HG02759 (cell line): Measurements from ENCODE around the gene PRDM16.

Experiments used
- ATAC-seq: cut with Tn5 transposase; IDR thresholded peaks from one replicate; pipeline ENCODE4 v1.9.1; 2021; ENCODE audit warnings: mild to moderate bottlenecking, moderate library complexity; ENCODE audit not compliant: unreplicated experiment

The PRDM16 gene

DNA sequence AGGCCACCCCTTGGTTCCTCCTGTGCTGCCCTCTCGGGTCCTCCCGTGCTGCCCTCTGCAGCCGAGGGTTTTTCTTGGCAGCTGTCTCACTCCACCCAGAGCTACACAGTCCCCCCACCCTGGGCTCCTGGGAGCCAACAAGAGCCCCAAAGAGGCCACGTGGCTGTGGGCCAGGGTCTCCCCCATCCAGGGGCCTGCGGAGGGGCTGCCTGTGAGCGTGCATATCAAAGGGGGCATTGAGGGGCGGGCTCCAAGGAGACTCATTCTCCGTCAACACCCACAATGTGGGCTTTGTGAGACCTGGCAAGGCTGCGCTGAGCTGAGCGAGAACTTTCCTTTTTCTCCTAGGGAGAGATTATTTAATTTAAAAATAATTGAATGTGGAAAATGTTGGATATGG lies 276.8 kb downstream of the PRDM16 start:
- ATAC-seq = no peak

DNA sequence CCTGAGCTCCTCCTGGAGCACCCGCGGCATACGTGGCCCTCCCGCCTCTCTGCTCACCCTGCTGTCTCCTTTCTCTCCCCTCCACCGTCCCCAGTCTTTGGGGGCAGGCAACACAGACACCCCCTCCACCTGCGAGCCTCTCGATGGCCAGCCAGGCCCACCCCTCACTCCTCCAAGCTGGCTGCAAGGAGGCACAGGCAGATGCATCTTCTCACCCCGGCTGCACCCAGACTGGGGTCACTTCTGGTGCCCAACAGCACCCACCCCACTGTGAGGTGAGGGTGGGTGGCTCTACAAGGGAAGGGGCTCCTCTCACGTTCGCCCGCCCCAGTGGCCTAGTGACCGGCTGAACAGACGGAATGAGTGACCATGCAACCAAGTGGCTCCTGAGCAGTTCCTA lies 277.5 kb downstream of the PRDM16 start:
- no peak for ATAC-seq

DNA sequence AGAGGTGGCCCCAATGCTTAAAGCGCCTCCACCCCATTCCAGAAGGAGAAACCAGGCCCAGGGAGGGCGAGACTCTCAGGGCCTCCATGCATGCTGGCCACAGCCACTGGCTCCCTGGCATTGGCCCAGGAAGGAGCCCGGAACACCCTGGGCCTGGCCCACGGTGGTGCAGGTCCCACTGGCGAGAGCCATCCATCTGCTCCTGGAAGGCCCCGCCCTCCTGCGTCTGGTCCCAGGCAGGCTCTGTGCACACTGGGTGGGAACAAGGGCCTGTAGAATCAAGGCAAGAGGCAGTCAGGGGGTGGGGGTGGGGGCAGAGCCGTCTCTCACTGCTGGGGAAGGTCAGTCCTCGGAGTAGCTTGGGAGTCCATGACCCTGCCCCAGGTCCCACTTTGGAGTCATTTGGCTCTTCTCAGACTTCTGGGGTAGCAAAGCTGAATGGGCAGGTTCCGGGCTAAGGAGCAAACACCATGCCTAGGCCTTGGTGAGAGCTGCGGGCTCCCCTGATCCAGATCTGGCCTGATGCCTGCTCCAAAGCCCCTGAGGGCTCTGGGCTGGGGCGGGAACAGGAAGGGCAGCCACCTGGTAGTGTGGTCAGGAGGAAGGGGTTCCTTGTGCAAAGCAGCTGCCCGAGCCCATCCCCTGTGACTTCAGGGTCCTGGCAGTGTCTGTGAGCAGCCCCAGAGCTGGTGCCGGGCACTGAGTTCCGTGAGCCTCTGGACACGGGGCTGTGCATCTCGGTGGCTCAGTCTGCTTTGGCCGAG lies 278.4 kb downstream of the PRDM16 start:
- ATAC-seq = no peak

DNA sequence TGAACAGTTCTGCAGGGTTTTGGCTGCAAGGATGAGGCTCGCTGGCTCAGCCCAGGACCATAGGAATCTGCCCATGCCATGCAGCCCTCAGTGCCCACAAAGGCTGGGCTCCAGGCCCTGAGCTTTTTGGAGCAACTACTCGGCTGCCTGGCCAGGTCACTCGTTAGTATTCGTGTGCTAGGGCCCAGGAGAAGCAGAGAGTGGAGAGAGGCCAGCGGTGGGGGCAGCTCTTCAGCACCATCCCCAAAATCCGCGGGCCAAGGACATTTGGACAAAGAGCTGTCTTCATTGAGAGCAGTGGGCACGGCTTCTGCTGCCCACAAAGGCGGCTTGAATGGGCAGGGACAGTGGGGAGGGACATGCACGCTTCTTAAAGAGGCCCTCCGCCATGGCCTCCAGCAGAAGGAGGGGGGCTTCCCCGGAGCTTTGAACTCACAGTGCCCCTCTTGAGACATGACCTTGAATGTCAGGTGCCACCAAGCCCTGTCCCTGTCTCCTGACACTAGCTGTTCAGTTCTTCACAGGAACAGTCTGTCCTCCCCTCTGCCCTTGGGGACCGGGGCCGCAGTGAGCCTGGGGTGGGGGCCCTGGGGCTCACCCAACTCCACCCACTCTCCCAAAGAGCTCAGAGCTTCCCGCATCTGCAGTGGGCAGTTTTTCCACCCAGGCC lies 279.3 kb downstream of the PRDM16 start:
- no peak for ATAC-seq

DNA sequence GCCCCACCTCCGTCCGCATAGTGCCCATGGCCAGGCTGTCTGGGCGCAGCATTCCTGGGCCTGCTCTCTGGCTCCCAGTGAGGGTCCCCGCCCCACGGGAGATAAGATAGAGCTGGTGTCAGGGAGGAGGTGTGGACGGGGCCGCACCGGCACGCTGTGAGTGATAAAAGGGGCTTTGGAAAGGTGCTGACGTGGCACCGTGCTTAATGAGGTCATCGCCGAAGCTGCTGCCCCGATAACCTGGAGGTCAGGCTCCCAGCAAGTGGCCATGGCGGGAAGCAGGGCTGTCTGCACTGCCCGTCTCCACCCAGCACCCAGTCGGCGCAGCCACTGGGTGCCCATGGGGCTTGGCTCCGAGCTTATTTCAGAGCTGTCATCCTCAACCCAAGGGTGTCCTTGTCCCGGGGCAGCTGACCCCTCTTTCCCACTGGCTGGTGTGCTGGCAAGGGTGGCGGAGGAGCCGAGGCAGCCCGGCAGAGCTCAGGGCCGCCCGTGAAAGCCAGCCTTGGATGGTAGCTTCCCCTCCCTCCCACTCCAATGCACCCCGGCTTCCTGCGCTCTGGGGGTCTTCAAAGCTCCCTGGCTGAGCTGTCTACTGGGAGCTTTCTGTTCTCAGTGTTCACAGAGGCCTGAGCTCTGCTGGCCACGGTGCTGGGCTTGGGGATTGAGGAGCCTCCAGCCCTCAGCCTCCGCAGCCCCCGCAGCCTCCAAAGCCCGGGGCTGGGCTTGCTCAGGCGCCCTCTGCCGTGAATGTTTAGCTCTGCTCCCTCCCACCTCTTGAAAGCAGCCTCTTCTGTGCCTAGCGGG lies 280.4 kb downstream of the PRDM16 start:
- ATAC-seq = no peak

DNA sequence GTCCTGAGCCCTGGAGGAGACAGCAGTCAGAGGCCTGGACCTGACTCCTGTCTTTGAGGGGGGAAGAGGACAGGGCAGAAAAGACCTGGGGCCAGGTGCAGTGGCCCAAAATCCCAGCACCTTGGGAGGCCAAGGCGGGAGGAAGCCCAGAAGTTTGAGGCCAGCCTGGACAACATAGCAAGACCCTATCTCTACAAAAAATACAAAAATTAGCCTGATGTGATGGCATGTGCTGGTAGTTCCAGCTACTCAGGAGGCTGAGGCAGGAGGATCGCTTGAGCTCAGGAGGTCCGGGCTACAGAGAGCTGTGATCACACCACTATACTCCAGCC lies 280.9 kb downstream of the PRDM16 start:
- ATAC-seq = no peak

DNA sequence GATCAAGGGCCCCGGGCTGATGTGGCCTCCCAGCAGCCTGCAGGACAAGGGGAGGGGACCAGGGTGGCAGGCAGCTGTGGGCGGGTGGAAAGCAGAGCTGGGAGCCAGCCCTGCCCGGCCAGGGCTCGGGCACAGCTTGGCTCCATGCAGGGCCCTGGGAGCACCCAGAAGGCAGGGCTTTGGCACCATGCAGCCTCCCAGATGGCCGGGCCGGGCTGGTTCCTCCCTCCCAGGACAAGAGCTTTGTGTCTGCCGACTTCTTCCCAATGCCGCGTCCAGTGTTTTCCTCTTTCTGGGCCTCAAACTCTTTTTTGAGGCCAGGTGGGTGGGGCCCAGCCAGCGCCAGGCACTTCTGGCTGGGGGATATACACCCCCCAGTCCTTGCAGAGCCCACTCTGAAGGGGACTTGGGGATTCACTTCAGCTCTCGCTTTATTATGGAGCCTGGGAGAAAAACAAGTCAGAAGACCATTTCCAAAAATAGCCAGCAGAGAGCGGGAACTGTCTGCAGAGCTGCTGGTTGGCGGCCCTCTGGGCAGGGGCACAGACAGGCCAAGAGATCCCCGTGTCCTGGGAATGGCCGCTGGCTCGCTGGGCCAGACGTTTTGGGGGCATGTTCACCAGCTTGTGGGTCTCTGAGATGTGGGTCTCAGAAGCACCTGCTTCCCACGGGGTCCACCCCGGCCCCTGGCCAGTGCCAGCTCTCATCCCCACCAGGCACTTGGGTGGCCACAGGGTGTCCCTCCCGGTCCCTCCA lies 281.7 kb downstream of the PRDM16 start:
- ATAC-seq = no peak

DNA sequence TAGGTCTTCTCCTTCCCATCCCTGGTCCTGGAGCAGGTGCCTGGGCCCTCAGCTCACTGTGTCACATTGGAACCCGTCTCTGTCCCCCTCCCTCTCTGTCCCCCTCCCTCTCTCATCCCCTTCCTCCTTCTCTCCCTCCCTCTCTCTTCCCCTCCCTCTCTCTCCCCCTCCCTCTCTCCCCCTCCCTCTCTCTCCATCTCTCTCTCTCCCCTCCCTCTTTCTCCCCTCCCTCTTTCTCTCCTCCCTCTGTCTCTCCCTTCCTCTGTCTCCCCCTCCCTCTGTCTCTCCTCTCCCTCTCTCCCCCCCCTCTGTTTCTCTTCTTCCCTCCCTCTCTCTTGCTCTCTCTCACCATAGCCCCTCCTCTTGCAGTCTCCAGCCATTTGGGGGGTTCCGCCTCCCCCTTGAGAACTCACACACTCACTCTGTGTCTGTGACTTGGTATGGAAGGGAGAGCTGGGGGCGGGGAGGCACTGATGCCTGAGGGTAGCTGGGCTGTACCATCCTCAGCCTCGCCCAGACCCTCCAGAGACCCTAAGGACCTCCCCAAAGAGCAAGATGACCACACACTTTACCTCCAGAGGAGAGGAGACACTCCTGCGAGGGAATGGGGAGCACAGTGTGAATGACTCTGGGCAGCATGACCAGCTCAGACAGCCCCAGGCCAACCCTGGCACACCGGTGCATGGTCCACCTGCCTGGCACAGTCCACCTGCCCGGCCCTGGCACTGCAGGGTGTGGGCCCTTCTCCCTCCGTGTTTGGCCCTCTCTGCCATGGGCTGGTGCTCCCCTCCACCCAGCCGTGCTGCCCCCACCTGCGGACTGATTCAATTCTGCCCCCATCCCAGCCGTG lies 282.7 kb downstream of the PRDM16 start:
- no peak for ATAC-seq

DNA sequence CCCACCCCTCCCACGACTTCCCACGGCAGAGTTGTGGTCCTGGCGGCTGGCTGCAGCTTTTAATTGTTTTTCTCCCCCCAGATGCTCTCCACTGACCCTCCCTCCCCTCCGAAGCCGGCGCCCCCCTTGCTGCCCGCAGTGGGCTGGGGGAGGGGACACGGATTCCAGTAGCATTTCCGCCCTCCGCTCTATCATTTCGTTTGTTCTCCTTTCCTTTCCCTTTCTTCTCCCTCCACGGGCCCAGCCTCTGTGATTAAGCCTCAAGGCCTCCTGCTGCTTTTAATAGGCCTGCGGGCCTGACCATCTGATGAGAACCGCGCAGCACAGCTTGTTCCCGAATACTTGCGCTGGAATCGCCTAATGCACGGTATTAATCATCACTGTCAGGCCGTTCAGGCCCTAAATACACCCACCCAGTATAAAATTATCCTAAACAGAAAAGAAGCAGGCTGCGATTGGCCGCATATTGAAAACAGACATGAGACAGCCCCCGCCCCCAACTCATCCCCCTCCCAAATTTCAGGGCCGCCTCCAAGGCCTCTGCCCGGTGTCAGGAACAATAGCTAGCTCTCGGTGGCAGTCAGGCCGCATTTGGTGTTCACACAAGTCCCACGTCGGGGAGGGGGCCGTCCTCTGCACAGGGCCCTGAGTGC lies 283.4 kb downstream of the PRDM16 start:
- ATAC-seq = no peak

DNA sequence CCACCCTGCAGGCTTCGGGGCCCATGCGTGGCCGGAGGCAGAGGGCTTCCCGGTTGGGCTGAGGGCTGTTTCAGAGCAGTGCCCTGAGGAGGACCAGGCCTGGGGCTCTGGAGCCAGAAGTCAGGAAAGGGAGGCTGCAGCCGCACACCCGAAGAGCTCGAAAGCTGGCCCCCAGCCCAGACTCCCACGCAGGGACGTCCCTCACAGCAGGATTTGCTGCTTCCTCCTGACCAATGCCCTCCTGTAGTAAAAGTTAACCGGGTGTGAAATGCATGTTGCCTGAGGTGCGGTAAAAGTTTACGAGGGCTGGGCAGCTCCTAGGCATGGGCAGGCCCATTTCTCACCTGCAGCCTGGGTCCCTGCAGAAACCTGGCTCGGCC lies 283.9 kb downstream of the PRDM16 start:
- no peak for ATAC-seq

DNA sequence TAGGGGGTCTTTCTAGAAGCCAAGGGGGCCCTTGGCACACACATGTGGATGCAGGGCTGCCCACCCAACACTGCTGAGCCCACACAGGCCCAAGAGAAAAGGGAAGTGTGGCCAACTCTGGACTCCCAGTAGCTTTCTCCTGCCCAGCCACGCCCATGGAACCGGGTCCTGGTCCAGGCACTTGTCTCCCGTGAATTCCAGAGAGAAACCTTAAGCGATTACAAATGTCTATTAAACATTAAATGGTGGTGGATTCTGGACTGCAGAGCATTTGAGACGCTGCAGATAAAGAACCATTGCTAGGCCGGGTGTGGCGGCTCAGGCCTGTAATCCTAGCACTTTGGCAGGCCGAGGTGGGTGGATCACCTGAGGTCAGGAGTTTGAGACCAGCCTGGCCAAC lies 284.9 kb downstream of the PRDM16 start:
- ATAC-seq = no peak

DNA sequence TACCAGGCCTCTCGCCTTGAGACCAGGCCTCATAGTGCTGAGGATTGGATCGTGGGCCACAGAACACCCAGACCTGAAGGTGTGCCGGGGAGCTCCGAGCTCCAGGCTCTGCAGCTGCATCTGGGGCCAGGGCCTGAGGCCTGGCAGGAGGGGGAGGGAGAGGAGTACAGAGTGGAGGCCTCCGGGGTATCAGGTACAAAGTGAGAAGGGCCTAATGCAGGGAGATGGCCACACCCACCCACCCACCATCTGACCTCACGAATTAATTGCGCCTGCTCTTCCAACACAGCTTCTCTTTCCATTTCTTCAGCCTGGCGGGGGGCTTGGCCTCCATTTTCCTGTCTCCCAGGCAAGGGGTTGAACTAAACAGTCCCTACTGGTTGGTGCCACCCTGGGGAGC lies 286.1 kb downstream of the PRDM16 start:
- no peak for ATAC-seq

DNA sequence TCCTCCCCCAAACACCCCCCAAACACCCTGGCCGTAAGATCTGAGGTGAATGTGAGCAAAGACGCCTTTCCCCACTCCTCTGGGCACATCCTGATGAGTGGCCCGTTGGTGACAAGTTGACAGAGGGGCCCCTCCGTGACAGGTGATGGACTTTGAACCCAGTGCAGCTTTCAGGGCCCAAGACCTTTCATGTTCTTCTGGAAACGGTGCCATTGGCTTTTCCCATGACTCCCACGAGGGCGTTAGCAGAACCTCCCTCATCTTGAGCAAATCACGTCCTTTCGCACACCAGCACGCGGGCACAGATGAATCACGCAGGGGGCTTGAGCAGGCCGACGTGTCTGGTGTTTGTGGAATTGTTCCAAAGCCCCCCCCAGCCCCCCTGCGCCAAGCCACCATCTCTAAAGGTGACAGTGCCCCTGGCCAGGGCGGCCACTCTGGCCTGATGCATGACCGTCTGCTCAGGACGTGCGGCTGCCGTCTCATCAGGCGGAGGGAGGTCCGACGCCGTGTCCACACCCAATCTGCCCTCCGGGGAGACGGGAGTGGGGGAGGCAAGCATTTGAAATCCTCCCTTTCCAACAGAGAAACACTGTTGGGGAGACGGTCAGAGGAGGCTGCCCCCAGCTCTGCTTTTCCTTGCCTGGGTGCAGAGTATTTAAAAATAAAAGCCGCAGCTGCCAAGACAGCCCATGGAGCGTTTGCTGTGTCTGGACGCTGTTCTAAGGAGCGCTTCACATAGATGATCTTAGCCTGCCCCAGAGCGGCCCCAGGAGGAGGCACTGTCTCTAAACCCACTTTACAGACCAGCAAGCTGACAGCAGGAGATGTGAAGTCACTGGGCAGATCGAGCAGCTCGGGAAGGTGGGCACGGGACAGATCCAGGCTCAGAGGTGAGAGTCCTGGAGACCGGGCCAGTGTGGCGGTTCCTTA lies 287.2 kb downstream of the PRDM16 start:
- no peak for ATAC-seq

DNA sequence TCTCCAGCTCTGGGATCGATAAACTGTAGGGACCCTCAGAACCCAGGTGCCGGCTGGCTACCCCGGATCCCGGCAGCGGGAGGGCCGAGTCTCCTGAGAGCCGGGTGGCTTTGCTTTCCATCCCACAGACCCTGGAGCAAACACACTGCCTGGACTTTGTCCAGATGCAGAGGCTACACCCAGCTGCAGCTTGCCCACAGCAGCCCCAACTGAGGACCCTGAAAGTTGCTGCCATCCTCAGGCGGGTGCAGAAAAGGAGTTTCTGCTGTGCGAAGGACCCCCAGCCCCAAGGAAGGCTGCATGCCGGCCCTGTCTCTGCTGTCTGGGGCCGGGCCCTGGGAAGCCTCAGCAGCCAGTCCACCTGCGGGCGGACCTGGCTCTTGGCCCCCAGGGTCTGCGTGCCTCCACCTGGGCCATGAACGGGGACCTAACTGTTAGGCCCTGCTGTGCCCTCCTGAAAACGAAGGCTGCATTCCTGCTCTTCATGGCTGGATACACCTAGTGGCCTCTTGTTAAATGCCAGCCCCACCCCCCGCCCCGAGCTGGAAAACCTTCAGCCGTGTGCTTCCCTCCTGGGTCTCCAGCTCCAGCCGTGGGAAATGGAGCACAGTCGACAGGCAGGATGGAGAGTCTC lies 287.9 kb downstream of the PRDM16 start:
- ATAC-seq = no peak

DNA sequence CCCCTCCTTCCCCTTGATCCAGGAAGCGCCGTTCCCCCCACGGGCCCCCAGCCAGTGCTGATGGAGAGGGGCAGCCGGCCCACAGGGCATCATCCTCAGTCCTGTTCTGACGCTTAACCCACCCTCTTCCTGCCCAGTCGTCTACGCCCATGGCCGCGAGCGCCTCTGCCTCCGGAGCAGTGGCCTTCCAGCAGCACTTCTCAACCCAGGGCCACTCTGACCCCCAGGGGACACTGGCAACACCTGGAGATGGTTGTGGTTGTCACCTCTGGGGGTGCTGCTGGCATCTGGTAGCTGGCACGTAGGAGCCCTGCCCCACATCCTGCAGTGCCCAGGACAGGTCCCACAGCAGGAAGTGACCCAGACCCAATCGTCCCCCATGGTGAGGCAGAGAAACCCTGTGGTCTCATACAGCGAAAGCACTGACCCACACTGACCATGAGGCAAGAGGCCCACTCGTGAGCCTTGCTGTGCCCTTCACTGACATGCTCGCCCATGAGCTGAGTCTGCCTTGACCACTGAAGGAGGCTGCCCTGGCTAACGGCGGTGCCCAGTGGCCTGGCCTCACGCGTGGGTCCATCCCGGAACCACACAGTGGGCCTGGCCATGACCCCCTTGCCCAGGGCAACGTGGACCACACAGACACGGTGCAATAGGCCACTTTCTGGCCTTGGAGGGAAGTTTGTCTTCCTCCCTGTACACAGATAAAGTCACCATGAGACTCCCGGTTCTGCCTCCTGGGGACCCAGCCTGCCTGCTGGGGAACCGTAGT lies 288.7 kb downstream of the PRDM16 start:
- ATAC-seq = no peak

DNA sequence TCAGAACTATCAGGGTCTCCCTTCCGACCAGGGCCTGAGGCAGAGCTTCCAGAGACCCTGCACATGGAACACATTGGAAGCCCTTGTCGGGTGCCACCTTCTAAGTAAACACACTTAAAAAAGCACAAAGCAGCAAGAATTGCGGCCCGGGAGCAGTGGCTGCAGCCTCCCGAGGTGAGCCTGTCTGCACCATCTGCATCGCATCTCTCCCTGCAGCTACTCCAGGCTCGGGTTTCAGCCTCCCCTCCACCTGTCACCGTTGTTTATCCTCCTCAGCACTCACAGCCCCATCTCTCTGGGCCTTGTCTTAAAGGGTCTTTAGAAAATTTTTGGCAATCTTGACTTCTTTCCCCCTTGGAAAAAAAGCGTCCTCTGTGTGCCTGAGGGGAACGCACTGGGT lies 290.3 kb downstream of the PRDM16 start:
- no peak for ATAC-seq

DNA sequence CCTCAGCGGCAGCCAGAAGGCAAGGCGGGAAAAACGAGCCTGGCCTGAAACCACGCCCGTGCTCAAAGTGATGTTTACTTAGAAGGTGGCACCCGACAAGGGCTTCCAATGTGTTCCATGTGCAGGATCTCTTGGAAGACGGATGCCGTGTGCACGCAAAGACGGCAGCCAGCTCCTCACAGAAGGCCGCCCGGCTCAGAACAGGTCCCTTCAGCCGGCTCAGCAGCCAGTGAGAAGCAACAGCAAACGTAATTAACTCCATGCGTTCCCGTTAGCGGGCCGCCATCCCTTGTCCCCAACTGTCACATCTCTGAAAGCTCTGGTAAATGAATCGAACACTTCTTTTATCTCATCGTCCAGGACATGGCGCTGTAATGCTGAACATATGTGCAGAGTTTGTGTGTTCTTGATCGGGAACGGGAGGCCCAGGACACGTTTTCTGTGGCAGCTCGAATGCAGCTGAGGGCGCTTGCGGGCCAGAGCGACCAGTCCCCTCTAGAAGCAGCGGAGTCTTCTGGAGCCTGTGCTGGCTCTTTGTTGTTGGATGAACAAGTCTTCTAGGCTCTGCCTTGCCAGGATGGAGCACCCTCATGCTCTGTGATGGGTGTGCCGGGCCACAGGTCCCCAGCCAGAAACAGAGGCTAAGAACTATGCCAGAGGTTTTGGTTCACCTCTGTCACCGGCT lies 290.9 kb downstream of the PRDM16 start:
- no peak for ATAC-seq
